HG03025 (cell line): ENCODE measurements around the gene PDCD4.

Experiments used
- ATAC-seq: cut with Tn5 transposase; IDR thresholded peaks from one replicate; pipeline ENCODE4 v1.9.1; 2021; ENCODE audit warnings: mild to moderate bottlenecking, moderate library complexity; ENCODE audit not compliant: unreplicated experiment, low FRiP score

The PDCD4 gene

GRCh38 chr10:110916554-110917346, 45.0 kb downstream of the PDCD4 start:
- no peak for ATAC-seq

DNA sequence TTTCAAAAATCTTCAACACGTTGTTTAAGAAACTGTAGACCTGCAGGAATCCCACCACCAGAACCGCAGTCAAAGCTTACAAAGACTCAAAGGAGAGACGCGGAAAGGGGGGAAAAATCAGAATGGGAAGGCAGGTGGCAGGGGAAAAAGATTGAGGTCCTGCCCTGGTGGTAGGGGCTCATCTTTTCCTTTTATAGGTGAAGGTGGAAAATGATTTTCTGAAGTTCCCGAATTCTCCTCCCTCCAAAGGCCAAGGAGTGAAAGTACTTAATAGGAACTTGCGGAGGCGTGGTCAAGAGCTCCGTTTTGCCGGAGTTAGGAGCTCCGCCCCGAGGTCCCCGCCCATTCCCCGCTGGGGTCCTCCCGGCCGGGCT, 46.5 kb downstream of the PDCD4 start:
- no peak for ATAC-seq

DNA sequence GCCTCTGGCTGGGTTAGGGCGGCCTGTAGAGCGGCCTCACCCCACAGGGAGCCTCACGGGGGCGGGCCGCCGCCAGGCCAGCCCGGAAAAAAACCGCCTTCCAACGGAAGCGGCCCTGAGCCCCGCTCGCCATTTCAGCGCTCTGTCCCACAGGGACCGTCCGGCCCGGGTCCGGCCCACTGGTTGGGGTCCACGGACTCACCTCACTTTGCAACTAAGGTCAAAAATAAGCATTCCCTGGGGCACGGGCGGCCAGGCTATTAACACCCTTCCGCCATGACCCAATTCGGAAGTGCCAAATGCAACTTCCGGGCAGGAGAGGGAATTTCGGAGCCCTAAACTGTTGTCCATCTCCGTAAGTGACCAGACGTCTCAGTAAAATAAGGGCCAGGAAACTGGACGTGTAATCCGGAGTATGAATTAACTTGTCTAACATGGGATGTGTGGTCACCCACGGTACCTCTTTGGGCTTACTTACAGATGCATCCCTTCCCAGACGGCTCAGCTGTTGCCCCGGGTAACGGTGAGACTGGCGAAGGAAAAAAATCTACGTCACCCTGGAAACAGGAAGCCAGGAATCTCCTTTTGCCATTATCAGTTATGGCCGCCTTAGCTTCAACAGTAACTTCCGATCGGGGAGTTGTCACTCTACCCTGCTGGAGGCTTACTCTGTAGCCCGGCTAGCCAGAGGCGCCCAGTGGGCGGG, 47.1 kb downstream of the PDCD4 start, which contains the start of gene BBIP1:
BBIP1 (minus strand) TSS at position 538 of the 706 bp plus-strand sequence. CDS start 1,023 bp downstream, outside the sequence.
- ATAC-seq: peak; percentile 53

DNA sequence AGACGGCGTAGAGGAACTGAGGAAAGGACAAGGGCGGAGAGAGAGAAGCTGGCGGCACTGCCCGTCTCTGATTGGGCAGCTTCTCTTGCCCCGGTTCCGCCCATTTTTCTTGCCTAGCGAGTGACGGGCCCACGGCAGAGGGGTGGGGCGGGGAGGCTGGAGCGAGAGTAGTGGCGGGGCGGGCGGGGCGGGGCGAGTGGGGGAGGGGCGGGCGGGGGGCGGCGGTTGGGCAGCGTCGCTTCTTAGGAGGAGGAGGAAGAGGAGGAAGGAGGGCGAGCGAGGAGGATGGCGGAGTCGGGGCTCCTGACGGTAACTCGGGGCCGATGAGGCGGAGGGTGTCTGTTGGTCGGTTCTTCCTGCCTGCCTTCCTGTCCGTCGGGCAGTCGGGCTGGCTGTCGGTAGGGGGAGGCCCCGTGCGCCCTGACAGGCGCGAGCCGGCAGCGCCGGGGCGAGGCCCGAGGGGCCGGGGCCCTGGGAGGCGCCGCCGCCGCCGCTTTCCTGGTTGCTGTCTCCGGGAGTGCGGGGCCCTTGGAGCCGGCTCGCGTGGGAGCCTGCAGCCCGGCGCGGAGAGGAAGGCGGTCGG, 47.7 kb downstream of the PDCD4 start, which contains the start of gene SHOC2:
SHOC2 (plus strand) TSS at position 256 of the 583 bp plus-strand sequence. CDS start 44,755 bp downstream, outside the sequence.
- ATAC-seq: peak; percentile 88

- peak; percentile 27 for ATAC-seq
Measured at GRCh38 chr10:110919971-110920881, 48.5 kb downstream of the PDCD4 start.

DNA sequence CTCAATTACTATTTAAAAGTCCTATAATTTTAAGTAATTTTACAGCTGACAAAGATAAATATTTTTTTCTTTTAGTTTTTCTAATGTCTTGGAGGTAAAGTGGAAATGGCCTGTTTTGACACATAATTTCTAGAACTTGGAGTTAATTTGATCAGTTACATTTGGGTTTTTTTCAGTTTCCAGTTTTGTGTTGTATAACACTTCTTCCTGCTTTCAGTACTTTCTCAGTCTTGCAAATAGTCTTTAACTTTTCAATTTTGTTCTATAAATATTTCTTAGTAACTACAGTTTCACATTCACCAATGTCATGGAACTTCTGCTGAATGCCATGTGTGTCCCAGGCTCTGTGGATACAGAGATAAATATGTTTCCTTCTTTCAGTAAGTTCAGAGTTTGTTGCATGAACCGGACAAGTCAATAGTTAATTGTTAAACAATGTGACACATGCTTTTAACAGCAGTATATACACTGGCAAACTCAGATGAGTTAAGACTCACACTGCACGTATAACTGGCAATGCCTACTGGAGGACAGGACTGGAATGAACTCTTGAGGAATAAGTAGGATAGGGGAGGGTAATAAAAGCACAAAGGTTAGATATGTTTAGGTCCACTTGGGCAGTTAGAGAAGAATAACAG, 52.2 kb downstream of the PDCD4 start:
- no peak for ATAC-seq

DNA sequence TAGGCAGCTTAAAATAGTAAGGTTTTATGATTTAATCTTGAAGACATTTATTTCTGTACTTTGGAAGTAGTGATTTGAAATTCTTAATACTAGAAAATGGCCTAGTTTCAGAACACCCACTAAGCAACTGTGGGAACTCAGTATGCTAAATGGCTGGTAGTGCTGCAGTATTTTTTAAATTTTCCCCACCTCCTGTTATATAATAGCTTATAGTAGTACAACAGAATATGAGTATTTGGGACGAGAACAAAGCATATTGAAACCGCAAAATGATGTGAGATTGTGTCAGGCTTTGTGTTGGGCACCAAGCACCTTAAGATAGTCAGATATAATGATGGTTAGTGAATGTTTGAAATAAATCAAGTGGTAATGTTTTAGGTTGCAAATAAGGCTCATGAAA, 55.7 kb downstream of the PDCD4 start:
- no peak for ATAC-seq

DNA sequence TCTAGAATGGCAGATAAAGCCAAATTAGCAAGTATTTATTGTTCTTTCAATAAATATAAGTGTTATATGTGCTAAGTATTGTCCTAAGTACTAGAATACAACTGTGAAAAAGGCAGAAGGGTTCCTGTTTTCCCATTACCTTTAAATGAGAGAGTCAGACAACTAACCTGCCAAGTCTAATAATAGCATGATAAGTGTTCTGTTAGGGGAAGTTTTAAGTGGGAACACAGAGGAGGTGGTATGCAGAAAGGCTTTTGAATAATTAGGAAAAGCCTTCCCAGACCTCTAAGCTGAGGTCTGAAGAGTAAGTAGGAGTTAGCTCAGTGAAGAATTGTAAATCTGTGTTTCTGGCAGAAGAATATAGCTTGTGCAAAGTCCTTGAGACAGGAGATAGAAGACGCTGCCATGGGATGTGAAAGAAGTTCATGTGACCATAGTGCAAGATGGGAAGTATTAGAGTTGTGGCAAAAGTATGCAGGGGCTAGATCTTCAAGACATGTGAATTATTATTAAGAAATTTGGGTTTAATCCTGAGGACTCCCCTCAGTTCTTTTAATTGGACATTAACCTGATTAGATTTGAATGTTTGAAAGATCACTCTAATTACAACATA, 60.1 kb downstream of the PDCD4 start:
- ATAC-seq: no peak

DNA sequence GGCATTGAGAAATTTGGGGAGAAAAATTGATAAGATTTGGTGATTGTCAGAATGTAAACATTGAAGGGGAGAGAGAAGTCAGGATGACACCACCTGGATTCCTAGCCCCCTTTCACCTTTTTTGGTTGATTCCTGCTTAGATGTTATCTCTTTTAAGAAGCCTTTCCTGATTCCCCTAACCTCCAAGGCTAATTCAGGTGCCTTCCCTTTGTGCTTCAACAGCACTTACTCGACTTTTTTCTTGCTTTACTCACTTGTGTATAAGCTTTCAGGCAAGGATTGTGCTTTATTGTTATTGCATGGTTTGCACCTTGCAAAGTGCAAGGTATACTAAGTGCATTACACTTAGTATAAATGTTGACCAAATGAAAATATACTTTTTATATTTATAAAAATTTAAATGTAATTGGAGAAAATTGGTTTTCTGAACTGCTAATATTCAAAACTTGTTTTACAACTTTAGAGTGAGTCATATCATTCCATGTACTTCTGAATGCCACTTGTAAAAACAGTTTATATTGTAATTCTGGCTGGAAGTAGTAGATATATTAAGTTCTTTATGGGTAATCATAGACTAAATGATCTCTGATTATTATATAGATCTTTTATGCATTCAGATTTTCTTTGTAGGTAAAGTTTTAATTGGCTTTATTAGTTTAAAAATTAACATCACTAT, 60.9 kb downstream of the PDCD4 start:
- no peak for ATAC-seq

- no peak for ATAC-seq
Measured at GRCh38 chr10:110936757-110937156, 65.0 kb downstream of the PDCD4 start.

- ATAC-seq: no peak
Measured at GRCh38 chr10:110939419-110939818, 67.7 kb downstream of the PDCD4 start.

DNA sequence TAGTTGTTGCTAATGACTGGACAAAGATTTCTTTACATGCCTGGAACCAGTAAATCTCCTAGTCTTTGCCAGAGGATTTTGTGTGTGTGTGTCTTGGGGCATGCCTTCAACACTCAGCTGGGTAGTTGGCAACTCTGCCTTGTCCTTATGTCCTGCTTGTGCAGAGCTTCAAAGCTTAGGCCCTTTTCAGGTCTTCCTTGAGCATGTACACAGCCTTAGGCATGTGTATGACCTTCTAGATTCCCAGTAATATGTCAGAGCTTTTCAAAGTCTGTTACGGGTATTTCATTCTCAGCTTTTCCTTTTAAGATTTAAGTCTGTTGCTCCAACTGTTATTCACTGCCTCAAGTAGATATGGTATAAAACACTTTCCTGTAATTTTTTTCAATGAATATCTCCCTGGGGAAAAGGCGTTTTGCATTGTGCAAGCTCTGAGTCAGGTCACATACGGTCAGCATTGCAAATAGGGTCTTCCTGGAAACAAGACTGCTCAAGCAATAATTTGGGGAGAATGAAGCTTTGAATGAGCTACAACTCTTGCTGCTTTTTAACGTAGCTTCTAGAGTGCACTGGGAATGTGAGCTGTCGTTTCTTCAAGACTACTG, 73.2 kb downstream of the PDCD4 start:
- ATAC-seq: no peak

DNA sequence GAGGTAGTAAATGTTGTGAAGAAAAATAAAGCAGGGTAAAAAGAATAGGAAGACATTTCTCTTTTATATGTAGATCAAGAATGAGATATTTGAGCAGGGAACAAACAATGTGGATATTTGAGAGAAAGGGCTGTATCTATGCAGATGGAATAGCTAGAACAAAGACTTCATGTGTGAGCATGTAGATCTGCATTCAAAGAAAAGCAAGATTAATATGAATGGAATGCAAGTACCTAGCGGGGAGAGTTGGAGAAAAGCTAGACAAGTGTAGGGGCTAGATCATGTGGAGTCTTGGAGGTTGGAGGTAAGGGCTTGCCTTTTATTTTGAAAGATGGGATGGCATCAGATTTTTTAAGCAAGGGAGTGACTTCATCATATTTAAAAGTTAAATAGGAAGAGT, 74.8 kb downstream of the PDCD4 start:
- ATAC-seq: no peak

DNA sequence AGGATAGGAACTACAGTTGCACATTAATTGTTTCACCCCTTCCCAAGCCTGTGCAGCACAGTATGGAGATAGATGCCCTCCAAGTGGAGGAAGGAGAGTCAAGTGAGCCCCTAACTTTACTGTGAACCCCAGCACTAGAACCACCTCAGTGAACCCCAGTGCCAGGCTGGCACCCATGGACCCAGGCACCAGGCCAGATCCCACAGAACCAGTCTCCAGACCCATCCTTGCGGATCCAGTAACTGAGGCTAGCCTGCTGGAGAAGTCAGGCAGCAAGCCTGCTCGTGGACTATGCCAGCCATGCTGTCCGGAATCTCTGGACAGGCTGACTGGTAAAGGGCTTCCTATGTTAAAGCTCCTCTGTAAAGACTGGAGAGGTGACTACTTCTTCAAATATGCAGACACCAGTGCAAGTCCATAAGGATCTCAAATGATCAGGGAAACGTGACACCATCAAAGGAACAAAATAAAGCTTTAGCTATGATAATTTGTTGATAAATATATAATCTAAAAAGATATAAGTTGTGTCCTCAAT, 75.4 kb downstream of the PDCD4 start:
- no peak for ATAC-seq
